Fibroblast of lung (primary cell): ENCODE results near the gene PRPF8. TPM values are rescaled to one million over a fixed set of nuclear protein-coding genes. Genes with fewer than 3 reads are reported as not detected.
"Not testable (repeated sequence)": the region's sequence is repeated elsewhere in the genome, so short reads cannot be mapped to it uniquely, and the experiment has no call there.

Experiments used
- DNase-seq, 2 donors: peaks; one replicate each; pipeline versions ENCODE4 v3.0.0 to v3.0.0-alpha.2; 2010; ENCODE audit warnings: low read depth in 2 of 2
- H2AFZ ChIP-seq: 2 replicates; pipeline ENCODE4 v1.5.1; 2012; ENCODE audit warnings: low read length, control low read depth, inconsistent platforms
- H3K27ac ChIP-seq: 2 replicates; pipeline ENCODE4 v1.5.1; 2011; ENCODE audit warnings: low read length, control low read depth; ENCODE audit not compliant: insufficient read depth
- H3K27me3 ChIP-seq: 2 replicates; pipeline ENCODE4 v1.5.1; 2011; ENCODE audit warnings: mild to moderate bottlenecking, low read length; ENCODE audit not compliant: control insufficient read depth, insufficient read depth
- H3K36me3 ChIP-seq: 2 replicates; pipeline ENCODE4 v1.5.1; 2011; ENCODE audit warnings: low read length; ENCODE audit not compliant: control insufficient read depth, insufficient read depth
- H3K4me1 ChIP-seq: 2 replicates; pipeline ENCODE4 v1.5.1; 2011; ENCODE audit warnings: low read length; ENCODE audit not compliant: control insufficient read depth, insufficient read depth; ENCODE audit errors: extremely low read depth
- H3K4me2 ChIP-seq: 2 replicates; pipeline ENCODE4 v1.5.1; 2011; ENCODE audit warnings: low read length, control low read depth; ENCODE audit not compliant: insufficient read depth; ENCODE audit errors: extremely low read depth
- H3K4me3 ChIP-seq, 4 experiments: fragments of 200-600 bp in 1 of 4; sonication (generic) in 1 of 4; replicated peaks in 1 of 4; 2 replicates each; pipeline ENCODE4 v1.5.1; 2011 to 2016; ENCODE audit warnings: low read length in 4 of 4, low read depth in 3 of 4, mild to moderate bottlenecking in 3 of 4, control low read depth in 2 of 4, inconsistent platforms in 1 of 4, mixed read lengths in 1 of 4; ENCODE audit not compliant: insufficient read depth in 1 of 4; ENCODE audit errors: control extremely low read depth in 1 of 4
- H3K79me2 ChIP-seq: 2 replicates; pipeline ENCODE4 v1.5.1; 2012; ENCODE audit warnings: mild to moderate bottlenecking, low read length, inconsistent platforms; ENCODE audit not compliant: control insufficient read depth, insufficient read depth
- H3K9ac ChIP-seq: 2 replicates; pipeline ENCODE4 v1.5.1; 2011; ENCODE audit warnings: mild to moderate bottlenecking, low read length, control low read depth; ENCODE audit not compliant: insufficient read depth
- H3K9me3 ChIP-seq: 2 replicates; pipeline ENCODE4 v1.5.1; 2012; ENCODE audit warnings: low read depth, low read length; ENCODE audit not compliant: control insufficient read depth, insufficient read depth
- H4K20me1 ChIP-seq: 2 replicates; pipeline ENCODE4 v1.5.1; 2011; ENCODE audit warnings: low read length; ENCODE audit not compliant: control insufficient read depth, insufficient read depth; ENCODE audit errors: extremely low read depth
- CTCF ChIP-seq, 2 donors: IDR thresholded peaks in 1 of 2; conservative IDR thresholded peaks in 1 of 2; 1 replicate in 1 of 2; 2 replicates in 1 of 2; pipeline ENCODE4 v1.5.1; 2011 to 2012; ENCODE audit warnings: low read length in 2 of 2, control low read depth in 1 of 2, inconsistent platforms in 1 of 2, low read depth in 1 of 2, mild to moderate bottlenecking in 1 of 2
- EZH2 ChIP-seq: IDR thresholded peaks from 2 replicates; pipeline ENCODE4 v1.5.1; 2012; ENCODE audit warnings: low read length, control low read depth, mild to moderate bottlenecking; ENCODE audit errors: missing control alignments
- polyA plus RNA-seq, 2 donors: library from polyadenylated mRNA; depleted of rRNA in 1 of 2; stranded (reverse) in 1 of 2; unstranded in 1 of 2; fragments of >200 nt; gene quantifications; 2 replicates each; pipeline ENCODE4 v1.2.1, GENCODE V29; 2011 to 2012; ENCODE audit warnings: missing spikeins in 1 of 2
- total RNA-seq: library from RNA; depleted of rRNA; stranded (reverse); fragments of >200 nt; gene quantifications from 2 replicates; pipeline ENCODE4 v1.2.1, GENCODE V29; 2014

PRPF8 gene
- total and polyA plus RNA-seq, 2 donors (not counting 1 experiment from before 2014, with no cell fraction given), result 88.9 to 122 TPM

- H3K9me3 ChIP-seq, result no peaks in the 10 kb centered on the region
- no peaks in the 10 kb centered on the region for H3K27me3 ChIP-seq
- peak within 1 kb of the TSS; percentile 75 for H3K4me2 ChIP-seq
- peak within 1 kb of the TSS; percentile 62 for H3K9ac ChIP-seq
- peak within 1 kb of the TSS; percentile 60 for H2AFZ ChIP-seq
- TF ChIP-seq EZH2, result no peak
- TF ChIP-seq CTCF (conservative IDR thresholded peaks at IDR 0.05 in 1 of 2, IDR thresholded peaks at IDR 0.05 in 1 of 2; ENCODE audit: low read depth in 1 of 2, low read length in 2 of 2), result no peak
- H4K20me1 ChIP-seq, result no peaks in the 10 kb centered on the region
- peaks cover 12% of the 10 kb centered on the region for H3K36me3 ChIP-seq
- peak within 1 kb of the TSS; percentile 64 for H3K27ac ChIP-seq
- H3K79me2 ChIP-seq, result peaks cover 5% of the 10 kb centered on the region
- peak within 1 kb of the TSS; percentile 39 to 64 (median 62) for H3K4me3 ChIP-seq
- DNase-seq, result peak; percentile 81 to 90
- H3K4me1 ChIP-seq, result peaks cover 2% of the 10 kb centered on the region
Measured at GRCh38 chr17:1724351-1724868, 39.7 kb upstream of the PRPF8 start, which contains the start of gene WDR81. TSS of gene WDR81 (plus strand) at chr17:1724704. CDS start at chr17:1724960, 256 bp downstream.

- not testable (repeated sequence) for H3K27me3 ChIP-seq, H3K4me3 ChIP-seq, H3K4me2 ChIP-seq, H3K9ac ChIP-seq, H2AFZ ChIP-seq, H3K9me3 ChIP-seq, H4K20me1 ChIP-seq, H3K79me2 ChIP-seq, H3K27ac ChIP-seq, H3K36me3 ChIP-seq
- H3K4me1 ChIP-seq, result peaks cover 13% of the 10 kb centered on the region
- DNase-seq, result peak; percentile 62 to 78
Measured at GRCh38 chr17:1722022-1722421, 37.4 kb upstream of the PRPF8 start.

- peak; percentile 41 to 69 for DNase-seq
- H3K9me3 ChIP-seq, result no peaks in the 10 kb centered on the region
- peaks cover 6% of the 10 kb centered on the region for H3K79me2 ChIP-seq
- no peak overlapping the region for H3K4me3 ChIP-seq
- peaks cover 13% of the 10 kb centered on the region for H3K4me1 ChIP-seq
- no peaks in the 10 kb centered on the region for H3K27me3 ChIP-seq
- no peak for TF ChIP-seq EZH2
- TF ChIP-seq CTCF (conservative IDR thresholded peaks at IDR 0.05 in 1 of 2, IDR thresholded peaks at IDR 0.05 in 1 of 2; ENCODE audit: low read depth in 1 of 2, low read length in 2 of 2), result peak; percentile 99
- H3K36me3 ChIP-seq, result no peaks in the 10 kb centered on the region
- no peak overlapping the region for H3K27ac ChIP-seq
- H3K9ac ChIP-seq, result no peak overlapping the region
- peak overlapping the region; percentile 11 for H3K4me2 ChIP-seq
- H2AFZ ChIP-seq, result no peak overlapping the region
- H4K20me1 ChIP-seq, result no peaks in the 10 kb centered on the region
Measured at GRCh38 chr17:1720856-1721386, 36.3 kb upstream of the PRPF8 start.
